ENCODE measurements around the gene PRR36.
"Not testable (repeated sequence)": the region's sequence is repeated elsewhere in the genome, so short reads cannot be mapped to it uniquely, and the experiment has no call there.

PRR36 gene

GRCh38 chr19:7894612-7895309, 20.6 kb upstream of the PRR36 start:
- Histone ChIP-seq H2AFZ (ENCODE audit: low read length, unreplicated experiment) (no peak overlapping the region), H3K36me3 (ENCODE audit: insufficient read depth, low read length) (no peaks in the 10 kb centered on the region), H3K79me2 (ENCODE audit: control insufficient read depth, insufficient read depth, low read length, unreplicated experiment) (peaks cover 3% of the 10 kb centered on the region), H3K27ac (ENCODE audit: low read depth, low read length) (no peak overlapping the region), H3K4me1 (ENCODE audit: control insufficient read depth, insufficient read depth, low read length, unreplicated experiment) (no peaks in the 10 kb centered on the region), H3K27me3 (ENCODE audit: insufficient read depth, low read length) (no peaks in the 10 kb centered on the region), H3K4me3 (ENCODE audit: low read depth, low read length) (no peak overlapping the region)

GRCh38 chr19:7893362-7894101, 19.3 kb upstream of the PRR36 start:
- H3K4me3 ChIP-seq (ENCODE audit: low read depth, low read length); H3K27ac ChIP-seq (ENCODE audit: low read depth, low read length); H2AFZ ChIP-seq (ENCODE audit: low read length, unreplicated experiment); H3K27me3 ChIP-seq (ENCODE audit: insufficient read depth, low read length); H3K4me1 ChIP-seq (ENCODE audit: control insufficient read depth, insufficient read depth, low read length, unreplicated experiment); H3K79me2 ChIP-seq (ENCODE audit: control insufficient read depth, insufficient read depth, low read length, unreplicated experiment); H3K36me3 ChIP-seq (ENCODE audit: insufficient read depth, low read length): not testable (repeated sequence)

- Histone ChIP-seq H3K36me3 (ENCODE audit: insufficient read depth, low read length) (no peaks in the 10 kb centered on the region), H3K27me3 (ENCODE audit: insufficient read depth, low read length) (no peaks in the 10 kb centered on the region), H3K4me1 (ENCODE audit: control insufficient read depth, insufficient read depth, low read length, unreplicated experiment) (no peaks in the 10 kb centered on the region), H3K4me3 (ENCODE audit: low read depth, low read length) (peak overlapping the region; percentile 92), H2AFZ (ENCODE audit: low read length, unreplicated experiment) (peak overlapping the region; percentile 23), H3K27ac (ENCODE audit: low read depth, low read length) (no peak overlapping the region), H3K79me2 (ENCODE audit: control insufficient read depth, insufficient read depth, low read length, unreplicated experiment) (peaks cover 3% of the 10 kb centered on the region)
Observed at GRCh38 chr19:7888826-7889217, 14.6 kb upstream of the PRR36 start.

DNA sequence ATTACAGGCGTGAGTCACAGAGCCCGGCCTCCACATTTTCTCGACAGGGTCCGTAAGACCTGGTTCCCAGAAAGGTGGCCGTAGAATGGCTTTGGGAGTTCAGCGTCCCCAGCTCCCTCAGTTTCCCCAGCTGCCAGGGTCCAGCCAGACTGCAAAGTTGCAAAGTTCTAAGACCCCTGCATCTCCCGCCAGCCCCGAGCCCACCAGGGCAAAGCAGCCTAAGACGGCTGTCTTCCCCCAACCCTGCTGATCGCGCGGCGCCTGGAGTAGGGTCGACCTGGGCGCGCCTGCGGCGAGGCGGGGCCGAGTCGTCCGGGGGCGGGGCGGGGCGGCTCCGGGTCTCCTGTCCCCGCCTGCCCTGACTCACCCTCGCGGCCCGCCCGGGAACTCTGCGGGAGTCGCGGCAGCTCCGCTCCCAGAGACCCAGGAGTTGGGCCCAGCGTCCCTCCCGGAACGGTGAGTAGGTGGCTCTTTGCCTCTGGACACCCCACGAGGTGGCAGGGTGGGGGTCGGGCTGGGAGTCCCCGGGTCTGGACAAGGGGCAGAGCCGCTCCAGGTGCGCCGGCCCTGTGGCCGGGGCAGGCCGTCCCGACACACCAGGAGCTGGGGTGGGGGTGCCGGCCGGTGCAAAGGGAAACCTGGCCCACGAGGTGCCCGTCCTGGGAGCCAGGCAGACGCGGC, 14.1 kb upstream of the PRR36 start, which contains the start of gene LRRC8E:
LRRC8E (plus strand) TSS at position 366 of the 681 bp plus-strand sequence. CDS start 7,094 bp downstream, outside the sequence.
- H3K27me3 ChIP-seq (ENCODE audit: insufficient read depth, low read length): no peaks in the 10 kb centered on the region
- peak within 1 kb of the TSS; percentile 23 for H2AFZ ChIP-seq (ENCODE audit: low read length, unreplicated experiment)
- no peaks in the 10 kb centered on the region for H3K4me1 ChIP-seq (ENCODE audit: control insufficient read depth, insufficient read depth, low read length, unreplicated experiment)
- peaks cover 3% of the 10 kb centered on the region for H3K79me2 ChIP-seq (ENCODE audit: control insufficient read depth, insufficient read depth, low read length, unreplicated experiment)
- no peaks in the 10 kb centered on the region for H3K36me3 ChIP-seq (ENCODE audit: insufficient read depth, low read length)
- no peak within 1 kb of the TSS for H3K27ac ChIP-seq (ENCODE audit: low read depth, low read length)
- H3K4me3 ChIP-seq (ENCODE audit: low read depth, low read length): peak within 1 kb of the TSS; percentile 92

GRCh38 chr19:7887408-7888144, 13.4 kb upstream of the PRR36 start:
- no peak overlapping the region for H3K27ac ChIP-seq (ENCODE audit: low read depth, low read length)
- peaks cover 3% of the 10 kb centered on the region for H3K79me2 ChIP-seq (ENCODE audit: control insufficient read depth, insufficient read depth, low read length, unreplicated experiment)
- no peaks in the 10 kb centered on the region for H3K4me1 ChIP-seq (ENCODE audit: control insufficient read depth, insufficient read depth, low read length, unreplicated experiment)
- H3K36me3 ChIP-seq (ENCODE audit: insufficient read depth, low read length): no peaks in the 10 kb centered on the region
- no peaks in the 10 kb centered on the region for H3K27me3 ChIP-seq (ENCODE audit: insufficient read depth, low read length)
- H2AFZ ChIP-seq (ENCODE audit: low read length, unreplicated experiment): no peak overlapping the region
- peak overlapping the region; percentile 92; the same call in 1 of the 2 replicates for H3K4me3 ChIP-seq (ENCODE audit: low read depth, low read length)

- H3K27me3 ChIP-seq (ENCODE audit: insufficient read depth, low read length): no peaks in the 10 kb centered on the region
Observed at GRCh38 chr19:7885818-7886217, 11.6 kb upstream of the PRR36 start.

DNA sequence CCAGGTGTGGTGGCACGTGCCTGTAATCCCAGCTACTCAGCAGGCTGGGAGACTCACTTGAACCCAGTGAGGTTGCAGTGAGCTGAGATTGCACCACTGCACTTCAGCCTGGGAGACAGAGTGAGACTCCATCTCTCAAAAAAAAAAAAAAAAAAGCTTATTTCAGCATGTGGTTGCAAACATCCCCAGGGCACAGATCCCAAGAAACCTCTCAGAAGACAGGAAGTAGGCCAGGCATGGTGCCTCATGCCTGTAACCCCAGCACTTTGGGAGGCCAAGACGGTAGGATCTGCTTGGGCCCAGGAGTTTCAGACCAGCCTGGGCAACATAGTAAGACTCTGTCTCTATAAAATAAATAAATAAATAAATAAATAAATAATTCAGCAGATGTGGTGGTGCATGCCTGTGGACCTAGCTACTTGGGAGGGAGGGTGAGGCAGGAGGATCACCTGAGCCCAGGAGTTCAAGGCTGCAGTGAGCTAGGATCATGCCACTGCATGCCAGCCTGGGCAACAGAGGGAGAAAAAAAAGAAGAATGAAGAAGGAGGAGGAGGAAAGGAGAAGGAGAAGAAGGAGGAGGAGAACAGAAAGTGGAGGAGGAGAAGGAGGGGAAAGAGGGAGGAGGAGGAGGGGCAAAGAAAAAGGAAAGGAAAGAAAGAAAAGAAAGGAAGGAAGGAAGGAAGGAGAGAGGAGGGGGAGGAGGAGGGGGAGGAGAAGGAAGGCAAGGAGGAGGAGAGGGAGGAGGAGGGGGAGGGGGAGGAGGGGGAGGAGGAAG, 9.8 kb upstream of the PRR36 start:
- H3K27me3 ChIP-seq (ENCODE audit: insufficient read depth, low read length): no peaks in the 10 kb centered on the region
- H3K27ac ChIP-seq (ENCODE audit: low read depth, low read length): no peak overlapping the region
- H2AFZ ChIP-seq (ENCODE audit: low read length, unreplicated experiment): no peak overlapping the region
- no peaks in the 10 kb centered on the region for H3K4me1 ChIP-seq (ENCODE audit: control insufficient read depth, insufficient read depth, low read length, unreplicated experiment)
- H3K36me3 ChIP-seq (ENCODE audit: insufficient read depth, low read length): no peaks in the 10 kb centered on the region
- H3K79me2 ChIP-seq (ENCODE audit: control insufficient read depth, insufficient read depth, low read length, unreplicated experiment): no peaks in the 10 kb centered on the region
- H3K4me3 ChIP-seq (ENCODE audit: low read depth, low read length): no peak overlapping the region

More at GRCh38 chr19:7885818-7886217, 11.6 kb upstream of the PRR36 start:
- no peak overlapping the region for H2AFZ ChIP-seq (ENCODE audit: low read length, unreplicated experiment)
- no peaks in the 10 kb centered on the region for H3K36me3 ChIP-seq (ENCODE audit: insufficient read depth, low read length)
- peaks cover 3% of the 10 kb centered on the region for H3K79me2 ChIP-seq (ENCODE audit: control insufficient read depth, insufficient read depth, low read length, unreplicated experiment)
- H3K27ac ChIP-seq (ENCODE audit: low read depth, low read length): no peak overlapping the region
- no peaks in the 10 kb centered on the region for H3K4me1 ChIP-seq (ENCODE audit: control insufficient read depth, insufficient read depth, low read length, unreplicated experiment)
- H3K4me3 ChIP-seq (ENCODE audit: low read depth, low read length): no peak overlapping the region

- Histone ChIP-seq H3K79me2 (ENCODE audit: control insufficient read depth, insufficient read depth, low read length, unreplicated experiment) (no peaks in the 10 kb centered on the region), H3K36me3 (ENCODE audit: insufficient read depth, low read length) (no peaks in the 10 kb centered on the region), H3K27me3 (ENCODE audit: insufficient read depth, low read length) (no peaks in the 10 kb centered on the region), H3K27ac (ENCODE audit: low read depth, low read length) (no peak overlapping the region), H3K4me3 (ENCODE audit: low read depth, low read length) (no peak overlapping the region), H3K4me1 (ENCODE audit: control insufficient read depth, insufficient read depth, low read length, unreplicated experiment) (no peaks in the 10 kb centered on the region), H2AFZ (ENCODE audit: low read length, unreplicated experiment) (no peak overlapping the region)
Observed at GRCh38 chr19:7883105-7883504, 8.9 kb upstream of the PRR36 start.

- Histone ChIP-seq H3K27me3 (ENCODE audit: insufficient read depth, low read length) (no peaks in the 10 kb centered on the region), H3K36me3 (ENCODE audit: insufficient read depth, low read length) (no peaks in the 10 kb centered on the region), H3K4me1 (ENCODE audit: control insufficient read depth, insufficient read depth, low read length, unreplicated experiment) (no peaks in the 10 kb centered on the region), H3K79me2 (ENCODE audit: control insufficient read depth, insufficient read depth, low read length, unreplicated experiment) (no peaks in the 10 kb centered on the region), H3K27ac (ENCODE audit: low read depth, low read length) (no peak overlapping the region), H2AFZ (ENCODE audit: low read length, unreplicated experiment) (no peak overlapping the region), H3K4me3 (ENCODE audit: low read depth, low read length) (no peak overlapping the region)
Observed at GRCh38 chr19:7881910-7882309, 7.7 kb upstream of the PRR36 start.

DNA sequence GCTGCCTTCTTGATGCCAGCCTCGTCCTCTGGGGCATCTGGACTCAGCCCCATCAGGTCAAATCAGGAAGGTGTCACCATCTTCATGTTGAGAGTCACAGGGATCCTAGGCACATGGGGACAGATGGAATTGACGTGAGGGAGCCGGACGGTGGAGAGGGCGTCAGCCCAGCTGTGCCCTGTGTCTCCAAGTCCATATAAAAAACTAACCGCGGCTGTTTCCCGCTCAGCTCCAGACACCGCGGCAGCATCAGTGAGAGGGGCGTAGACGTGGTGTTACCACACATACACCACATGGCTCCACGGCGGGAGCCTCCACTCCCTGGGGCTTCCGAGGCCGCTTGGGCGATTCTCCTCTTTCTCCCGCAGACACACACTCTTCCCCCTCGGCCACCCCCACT, 5.6 kb upstream of the PRR36 start:
- Histone ChIP-seq H2AFZ (ENCODE audit: low read length, unreplicated experiment) (no peak overlapping the region), H3K4me1 (ENCODE audit: control insufficient read depth, insufficient read depth, low read length, unreplicated experiment) (no peaks in the 10 kb centered on the region), H3K36me3 (ENCODE audit: insufficient read depth, low read length) (no peaks in the 10 kb centered on the region), H3K79me2 (ENCODE audit: control insufficient read depth, insufficient read depth, low read length, unreplicated experiment) (no peaks in the 10 kb centered on the region), H3K4me3 (ENCODE audit: low read depth, low read length) (no peak overlapping the region), H3K27me3 (ENCODE audit: insufficient read depth, low read length) (peaks cover 2% of the 10 kb centered on the region), H3K27ac (ENCODE audit: low read depth, low read length) (no peak overlapping the region)

All from ACC112 (cell line).